ENCODE measurements around the gene CEP295NL. TPM values are rescaled to one million over a fixed set of nuclear protein-coding genes. Genes with fewer than 3 reads are reported as not detected.

CEP295NL gene
- total RNA-seq, 1 experiment from 2014 or later, result 0.87 TPM

DNA sequence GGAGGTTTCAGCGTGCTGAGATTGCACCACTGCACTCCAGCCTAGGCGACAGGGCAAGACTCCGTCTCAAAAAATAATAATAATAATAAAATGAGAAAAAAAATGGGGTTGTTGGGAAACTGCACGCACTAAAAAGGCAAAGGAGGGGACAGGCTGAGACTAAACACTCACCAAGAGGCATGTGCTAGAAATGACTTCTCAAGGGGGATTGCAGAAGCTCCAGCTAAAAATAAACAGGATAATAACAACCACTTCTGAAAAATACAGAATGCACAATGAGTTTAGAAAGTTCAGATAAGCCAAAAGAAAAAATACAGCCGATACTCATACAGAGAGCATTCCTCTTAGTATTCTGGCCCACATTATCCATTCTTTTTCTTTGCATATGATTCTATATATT is 37.3 kb upstream of the CEP295NL start:
- no TSS peak for BruUV-seq (replicated peaks)
- ChIA-PET CTCF (no interaction called here), POLR2A (no interaction called here)
- H3K27ac ChIP-seq (ENCODE audit: low read length), result no peak overlapping the region
- no peak overlapping the region for H3K4me3 ChIP-seq (ENCODE audit: low read depth in 2 of 2, low read length in 2 of 2)
- DNase-seq (ENCODE audit: low read depth, low spot score), result no peak
- peaks cover 8% of the 10 kb centered on the region; the same call in 1 of the 2 replicates for H3K4me1 ChIP-seq (ENCODE audit: control insufficient read depth, insufficient read depth, low read length)
- no peaks in the 10 kb centered on the region for H3K27me3 ChIP-seq (ENCODE audit: control insufficient read depth, insufficient read depth, low read length)
- H3K9me3 ChIP-seq (ENCODE audit: control insufficient read depth, insufficient read depth, low read depth, low read length), result no peaks in the 10 kb centered on the region
- H3K36me3 ChIP-seq (ENCODE audit: control insufficient read depth, insufficient read depth, low read length), result no peaks in the 10 kb centered on the region
- no peak for ATAC-seq
- intact Hi-C loops (cut with micrococcal nuclease; ENCODE audit: unreplicated experiment) (no loop called here), in situ Hi-C loops (cut with HindIII; ENCODE audit: low pct_unique_long_range_greater_than_20kb, low sequenced_read_pairs) (no loop called here)
- no peak for TF ChIP-seq TCF7L2 (IDR thresholded peaks at IDR 0.05; ENCODE audit: low read depth, low read length)

DNA sequence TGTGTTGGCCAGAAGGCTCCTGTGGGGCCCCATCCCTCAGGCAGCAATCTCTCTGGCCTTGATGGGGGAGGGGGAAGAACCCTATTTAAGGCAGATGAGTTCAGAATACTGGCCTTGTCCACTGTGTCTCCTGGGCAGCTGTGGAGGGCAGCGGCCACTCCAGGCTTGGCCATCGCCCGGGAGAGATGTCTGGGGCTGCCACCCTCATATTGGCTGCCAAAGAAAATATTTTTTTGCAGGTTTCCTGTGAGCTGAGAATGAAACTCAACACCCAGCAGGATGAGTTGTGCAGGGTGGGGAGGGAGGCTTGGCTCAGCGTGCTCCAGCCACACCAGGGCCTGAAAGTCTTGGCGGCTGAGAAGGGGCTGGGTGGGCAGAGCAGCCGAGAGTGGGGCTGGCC is 36.6 kb upstream of the CEP295NL start:
- intact Hi-C loops (cut with micrococcal nuclease; ENCODE audit: unreplicated experiment), result no loop called here
- no peak for ATAC-seq
- Histone ChIP-seq H3K27ac (ENCODE audit: low read length) (no peak overlapping the region), H3K4me3 (ENCODE audit: low read depth in 2 of 2, low read length in 2 of 2) (no peak overlapping the region), H3K9me3 (ENCODE audit: control insufficient read depth, insufficient read depth, low read depth, low read length) (no peaks in the 10 kb centered on the region), H3K4me1 (ENCODE audit: control insufficient read depth, insufficient read depth, low read length) (peaks cover 11% of the 10 kb centered on the region), H3K36me3 (ENCODE audit: control insufficient read depth, insufficient read depth, low read length) (no peaks in the 10 kb centered on the region), H3K27me3 (ENCODE audit: control insufficient read depth, insufficient read depth, low read length) (no peaks in the 10 kb centered on the region)
- DNase-seq (ENCODE audit: low read depth, low spot score), result no peak
- no TSS peak for BruUV-seq (replicated peaks)
- CTCF ChIA-PET, result no interaction called here
- in situ Hi-C loops (cut with HindIII; ENCODE audit: low pct_unique_long_range_greater_than_20kb, low sequenced_read_pairs), result no loop called here
- TF ChIP-seq TCF7L2 (IDR thresholded peaks at IDR 0.05; ENCODE audit: low read depth, low read length) (no peak), POLR2AphosphoS5 (IDR thresholded peaks at IDR 0.05; ENCODE audit: low read depth, low read length) (no peak), SIN3A (IDR thresholded peaks at IDR 0.05; ENCODE audit: borderline replicate concordance, insufficient read depth, low read depth, low read length) (no peak)
- TF ChIP-seq, protein P1, sequence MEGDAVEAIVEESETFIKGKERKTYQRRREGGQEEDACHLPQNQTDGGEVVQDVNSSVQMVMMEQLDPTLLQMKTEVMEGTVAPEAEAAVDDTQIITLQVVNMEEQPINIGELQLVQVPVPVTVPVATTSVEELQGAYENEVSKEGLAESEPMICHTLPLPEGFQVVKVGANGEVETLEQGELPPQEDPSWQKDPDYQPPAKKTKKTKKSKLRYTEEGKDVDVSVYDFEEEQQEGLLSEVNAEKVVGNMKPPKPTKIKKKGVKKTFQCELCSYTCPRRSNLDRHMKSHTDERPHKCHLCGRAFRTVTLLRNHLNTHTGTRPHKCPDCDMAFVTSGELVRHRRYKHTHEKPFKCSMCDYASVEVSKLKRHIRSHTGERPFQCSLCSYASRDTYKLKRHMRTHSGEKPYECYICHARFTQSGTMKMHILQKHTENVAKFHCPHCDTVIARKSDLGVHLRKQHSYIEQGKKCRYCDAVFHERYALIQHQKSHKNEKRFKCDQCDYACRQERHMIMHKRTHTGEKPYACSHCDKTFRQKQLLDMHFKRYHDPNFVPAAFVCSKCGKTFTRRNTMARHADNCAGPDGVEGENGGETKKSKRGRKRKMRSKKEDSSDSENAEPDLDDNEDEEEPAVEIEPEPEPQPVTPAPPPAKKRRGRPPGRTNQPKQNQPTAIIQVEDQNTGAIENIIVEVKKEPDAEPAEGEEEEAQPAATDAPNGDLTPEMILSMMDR (IDR thresholded peaks at IDR 0.05), result no peak
- TF ChIP-seq, protein P2, sequence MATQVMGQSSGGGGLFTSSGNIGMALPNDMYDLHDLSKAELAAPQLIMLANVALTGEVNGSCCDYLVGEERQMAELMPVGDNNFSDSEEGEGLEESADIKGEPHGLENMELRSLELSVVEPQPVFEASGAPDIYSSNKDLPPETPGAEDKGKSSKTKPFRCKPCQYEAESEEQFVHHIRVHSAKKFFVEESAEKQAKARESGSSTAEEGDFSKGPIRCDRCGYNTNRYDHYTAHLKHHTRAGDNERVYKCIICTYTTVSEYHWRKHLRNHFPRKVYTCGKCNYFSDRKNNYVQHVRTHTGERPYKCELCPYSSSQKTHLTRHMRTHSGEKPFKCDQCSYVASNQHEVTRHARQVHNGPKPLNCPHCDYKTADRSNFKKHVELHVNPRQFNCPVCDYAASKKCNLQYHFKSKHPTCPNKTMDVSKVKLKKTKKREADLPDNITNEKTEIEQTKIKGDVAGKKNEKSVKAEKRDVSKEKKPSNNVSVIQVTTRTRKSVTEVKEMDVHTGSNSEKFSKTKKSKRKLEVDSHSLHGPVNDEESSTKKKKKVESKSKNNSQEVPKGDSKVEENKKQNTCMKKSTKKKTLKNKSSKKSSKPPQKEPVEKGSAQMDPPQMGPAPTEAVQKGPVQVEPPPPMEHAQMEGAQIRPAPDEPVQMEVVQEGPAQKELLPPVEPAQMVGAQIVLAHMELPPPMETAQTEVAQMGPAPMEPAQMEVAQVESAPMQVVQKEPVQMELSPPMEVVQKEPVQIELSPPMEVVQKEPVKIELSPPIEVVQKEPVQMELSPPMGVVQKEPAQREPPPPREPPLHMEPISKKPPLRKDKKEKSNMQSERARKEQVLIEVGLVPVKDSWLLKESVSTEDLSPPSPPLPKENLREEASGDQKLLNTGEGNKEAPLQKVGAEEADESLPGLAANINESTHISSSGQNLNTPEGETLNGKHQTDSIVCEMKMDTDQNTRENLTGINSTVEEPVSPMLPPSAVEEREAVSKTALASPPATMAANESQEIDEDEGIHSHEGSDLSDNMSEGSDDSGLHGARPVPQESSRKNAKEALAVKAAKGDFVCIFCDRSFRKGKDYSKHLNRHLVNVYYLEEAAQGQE (IDR thresholded peaks at IDR 0.05; ENCODE audit: insufficient read depth in 1 of 2, low read depth in 2 of 2, low read length in 1 of 2), result no peak
- POLR2A ChIA-PET, result no interaction called here

DNA sequence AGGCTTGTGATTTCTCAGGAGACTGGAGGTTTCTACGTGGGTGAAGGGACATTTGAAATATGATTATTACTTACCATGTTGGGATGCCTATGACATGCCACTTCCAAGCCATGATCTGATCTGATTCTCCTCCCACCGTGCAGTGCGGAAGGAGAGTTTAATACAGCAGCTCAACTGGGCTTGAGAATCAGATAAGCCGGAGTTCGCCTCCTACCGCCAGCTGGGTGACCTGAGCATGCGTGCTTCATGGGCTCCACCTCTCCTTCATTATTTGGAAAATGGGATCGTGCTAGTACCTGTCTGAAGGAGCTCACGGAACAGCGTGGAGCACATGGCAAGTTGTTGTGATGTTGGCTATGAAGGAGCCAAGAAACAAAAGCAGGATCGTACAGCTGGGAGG is 34.6 kb upstream of the CEP295NL start:
- no TSS peak for BruUV-seq (replicated peaks)
- ATAC-seq, result no peak

More for the DNA sequence above, 34.6 kb upstream of the CEP295NL start:
- in situ Hi-C loops (cut with HindIII; ENCODE audit: low pct_unique_long_range_greater_than_20kb, low sequenced_read_pairs), result no loop called here
- TF ChIP-seq, protein P2 (IDR thresholded peaks at IDR 0.05; ENCODE audit: insufficient read depth in 1 of 2, low read depth in 2 of 2, low read length in 1 of 2), result no peak
- TF ChIP-seq, protein P1 (IDR thresholded peaks at IDR 0.05), result no peak
- TF ChIP-seq POLR2AphosphoS5 (IDR thresholded peaks at IDR 0.05; ENCODE audit: low read depth, low read length) (no peak), SIN3A (IDR thresholded peaks at IDR 0.05; ENCODE audit: borderline replicate concordance, insufficient read depth, low read depth, low read length) (no peak), TCF7L2 (IDR thresholded peaks at IDR 0.05; ENCODE audit: low read depth, low read length) (no peak)
- peaks cover 26% of the 10 kb centered on the region for H3K4me1 ChIP-seq (ENCODE audit: control insufficient read depth, insufficient read depth, low read length)
- H3K27me3 ChIP-seq (ENCODE audit: control insufficient read depth, insufficient read depth, low read length), result no peaks in the 10 kb centered on the region
- ChIA-PET CTCF (interaction anchor here (0.6 kb wide), 1 partner anchor 85 kb away, joined by 3 read pairs; no protein-coding TSS in a partner anchor), POLR2A (no interaction called here)
- no peaks in the 10 kb centered on the region for H3K9me3 ChIP-seq (ENCODE audit: control insufficient read depth, insufficient read depth, low read depth, low read length)
- no peak overlapping the region for H3K4me3 ChIP-seq (ENCODE audit: low read depth in 2 of 2, low read length in 2 of 2)
- DNase-seq (ENCODE audit: low read depth, low spot score), result no peak
- H3K36me3 ChIP-seq (ENCODE audit: control insufficient read depth, insufficient read depth, low read length), result no peaks in the 10 kb centered on the region
- H3K27ac ChIP-seq (ENCODE audit: low read length), result no peak overlapping the region
- intact Hi-C loops (cut with micrococcal nuclease; ENCODE audit: unreplicated experiment), result no loop called here

All from Panc1 (cell line).